HL-60 (cell line): ENCODE data around the gene ZNRF2.

Experiments
- DNase-seq, 2 experiments: peaks; one replicate each; pipeline ENCODE4 v3.0.0-alpha.2; 2010 to 2020; ENCODE audit warnings: low read depth in 1 of 2, low spot score in 1 of 2
- H3K27ac ChIP-seq: fragments of 250-450 bp; sonication (Bioruptor Pico); replicated peaks from 2 replicates; pipeline ENCODE4 v1.5.1; 2020; ENCODE audit warnings: mild to moderate bottlenecking, moderate library complexity
- H3K27me3 ChIP-seq: fragments of 250-450 bp; sonication (Bioruptor Pico); 2 replicates; pipeline ENCODE4 v1.5.1; 2021; ENCODE audit warnings: mild to moderate bottlenecking, moderate library complexity; ENCODE audit not compliant: insufficient read depth, poor library complexity, severe bottlenecking
- H3K4me3 ChIP-seq: replicated peaks from 2 replicates; pipeline ENCODE4 v1.5.1; 2011; ENCODE audit warnings: mild to moderate bottlenecking, control low read depth, low read length; ENCODE audit not compliant: insufficient read depth
- CTCF ChIP-seq: IDR thresholded peaks from one replicate; pipeline ENCODE4 v1.5.1; 2011; ENCODE audit warnings: low read length, control low read depth, inconsistent platforms; ENCODE audit not compliant: insufficient read depth
- GABPA ChIP-seq: IDR thresholded peaks from 2 replicates; pipeline ENCODE4 v1.6.1; 2012; ENCODE audit warnings: low read depth
- POLR2AphosphoS5 ChIP-seq: IDR thresholded peaks from 2 replicates; pipeline ENCODE4 v1.6.1; 2012; ENCODE audit warnings: low read depth
- SPI1 ChIP-seq: IDR thresholded peaks from 2 replicates; pipeline ENCODE4 v1.6.1; 2012; ENCODE audit warnings: low read depth, mild to moderate bottlenecking, borderline replicate concordance
- TF ChIP-seq, protein P1 (sequence below): IDR thresholded peaks from 2 replicates; pipeline ENCODE4 v1.6.1; 2012; ENCODE audit warnings: low read depth; ENCODE audit not compliant: insufficient replicate concordance

The ZNRF2 gene

DNA sequence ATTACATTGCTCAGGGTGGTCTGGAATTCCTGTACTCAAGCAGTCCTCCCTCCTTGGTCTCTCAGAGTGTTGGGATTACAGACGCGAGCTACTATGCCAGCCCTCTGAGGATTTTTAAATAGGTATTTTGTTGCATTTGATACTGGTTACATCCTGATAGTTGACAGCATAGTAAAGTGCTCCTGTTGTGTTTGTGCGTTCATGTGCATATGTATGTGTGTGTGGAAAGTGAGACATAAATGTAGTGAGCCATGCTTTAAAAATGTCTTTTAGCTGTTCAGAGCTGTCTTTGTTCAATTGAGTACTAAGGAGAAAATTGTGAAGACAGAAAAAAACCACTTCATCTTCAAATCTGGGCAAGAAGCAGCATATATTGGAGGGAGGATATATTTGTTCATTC, 27.8 kb downstream of the ZNRF2 start:
- Histone ChIP-seq H3K27ac (no peak overlapping the region), H3K4me3 (no peak overlapping the region), H3K27me3 (no peaks in the 10 kb centered on the region)
- no peak for DNase-seq
- TF ChIP-seq SPI1 (no peak), GABPA (no peak), CTCF (no peak), POLR2AphosphoS5 (no peak)
- TF ChIP-seq, protein P1, sequence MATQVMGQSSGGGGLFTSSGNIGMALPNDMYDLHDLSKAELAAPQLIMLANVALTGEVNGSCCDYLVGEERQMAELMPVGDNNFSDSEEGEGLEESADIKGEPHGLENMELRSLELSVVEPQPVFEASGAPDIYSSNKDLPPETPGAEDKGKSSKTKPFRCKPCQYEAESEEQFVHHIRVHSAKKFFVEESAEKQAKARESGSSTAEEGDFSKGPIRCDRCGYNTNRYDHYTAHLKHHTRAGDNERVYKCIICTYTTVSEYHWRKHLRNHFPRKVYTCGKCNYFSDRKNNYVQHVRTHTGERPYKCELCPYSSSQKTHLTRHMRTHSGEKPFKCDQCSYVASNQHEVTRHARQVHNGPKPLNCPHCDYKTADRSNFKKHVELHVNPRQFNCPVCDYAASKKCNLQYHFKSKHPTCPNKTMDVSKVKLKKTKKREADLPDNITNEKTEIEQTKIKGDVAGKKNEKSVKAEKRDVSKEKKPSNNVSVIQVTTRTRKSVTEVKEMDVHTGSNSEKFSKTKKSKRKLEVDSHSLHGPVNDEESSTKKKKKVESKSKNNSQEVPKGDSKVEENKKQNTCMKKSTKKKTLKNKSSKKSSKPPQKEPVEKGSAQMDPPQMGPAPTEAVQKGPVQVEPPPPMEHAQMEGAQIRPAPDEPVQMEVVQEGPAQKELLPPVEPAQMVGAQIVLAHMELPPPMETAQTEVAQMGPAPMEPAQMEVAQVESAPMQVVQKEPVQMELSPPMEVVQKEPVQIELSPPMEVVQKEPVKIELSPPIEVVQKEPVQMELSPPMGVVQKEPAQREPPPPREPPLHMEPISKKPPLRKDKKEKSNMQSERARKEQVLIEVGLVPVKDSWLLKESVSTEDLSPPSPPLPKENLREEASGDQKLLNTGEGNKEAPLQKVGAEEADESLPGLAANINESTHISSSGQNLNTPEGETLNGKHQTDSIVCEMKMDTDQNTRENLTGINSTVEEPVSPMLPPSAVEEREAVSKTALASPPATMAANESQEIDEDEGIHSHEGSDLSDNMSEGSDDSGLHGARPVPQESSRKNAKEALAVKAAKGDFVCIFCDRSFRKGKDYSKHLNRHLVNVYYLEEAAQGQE: no peak

DNA sequence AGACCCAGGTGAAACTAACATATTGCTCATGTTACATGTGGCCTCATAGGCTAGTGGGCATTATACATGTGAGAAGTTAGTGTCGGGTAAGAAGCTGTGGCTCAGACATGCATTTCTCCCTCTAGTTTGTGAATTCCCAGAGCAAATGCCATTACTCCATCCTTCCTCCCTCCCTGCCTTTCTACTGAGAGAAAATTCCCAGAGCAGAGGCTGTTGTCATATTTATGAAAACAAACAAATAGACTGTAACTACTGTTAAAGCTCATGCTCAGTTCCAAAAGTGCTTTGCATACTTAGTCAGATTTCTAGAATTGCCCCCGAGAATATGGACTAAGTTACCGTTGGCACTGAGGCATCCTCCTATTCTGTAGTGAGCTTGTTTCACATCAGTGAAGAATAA, 29.0 kb downstream of the ZNRF2 start:
- H3K27me3 ChIP-seq: no peaks in the 10 kb centered on the region

DNA sequence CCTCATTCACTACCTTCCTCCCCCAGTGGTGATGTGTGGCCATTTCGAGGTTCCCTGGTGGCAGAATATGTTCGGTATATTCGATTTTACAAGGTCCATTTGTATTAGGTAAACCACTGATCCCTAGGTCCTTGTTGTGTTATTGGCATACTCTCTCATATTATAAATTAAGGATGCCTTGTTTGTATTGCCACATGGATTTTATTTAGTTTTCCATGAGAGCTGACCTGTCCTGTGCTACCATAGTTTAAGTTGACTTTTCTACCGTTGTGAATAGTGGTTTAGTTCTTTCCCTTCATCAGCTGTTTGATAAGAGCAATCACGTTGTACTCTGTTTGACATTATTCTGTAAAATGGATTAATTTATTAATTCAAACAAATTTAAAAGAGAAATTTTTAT, 29.4 kb downstream of the ZNRF2 start:
- no peak for DNase-seq
- H3K27ac ChIP-seq: no peak overlapping the region
- TF ChIP-seq GABPA (no peak), POLR2AphosphoS5 (no peak), SPI1 (no peak), CTCF (no peak)
- TF ChIP-seq, protein P1: no peak
- H3K27me3 ChIP-seq: no peaks in the 10 kb centered on the region
- no peak overlapping the region for H3K4me3 ChIP-seq

More for the DNA sequence above, 29.0 kb downstream of the ZNRF2 start:
- no peak for TF ChIP-seq CTCF
- no peak for TF ChIP-seq GABPA
- no peak for TF ChIP-seq POLR2AphosphoS5
- no peak for TF ChIP-seq SPI1
- TF ChIP-seq, protein P1: no peak
- H3K4me3 ChIP-seq: no peak overlapping the region
- no peak overlapping the region for H3K27ac ChIP-seq
- DNase-seq: no peak
